Breast epithelium (tissue), 3 donors: ENCODE data around the gene RAB21.
"Not testable (repeated sequence)": the region's sequence is repeated elsewhere in the genome, so short reads cannot be mapped to it uniquely, and the experiment has no call there.

ENCODE experiments used
- CTCF ChIP-seq, 3 donors: fragments of 450-650 bp; IDR thresholded peaks; one replicate each; pipeline ENCODE4 v1.5.1; 2016 to 2017; ENCODE audit warnings: antibody characterized with exemption in 3 of 3, mild to moderate bottlenecking in 3 of 3, moderate library complexity in 3 of 3
- POLR2A ChIP-seq: fragments of 450-650 bp; IDR thresholded peaks from one replicate; pipeline ENCODE4 v1.6.1; 2016; ENCODE audit warnings: antibody characterized with exemption, mild to moderate bottlenecking, moderate library complexity
- POLR2AphosphoS5 ChIP-seq, 3 donors: sonication (generic); formaldehyde crosslinking; IDR thresholded peaks; one replicate each; pipeline ENCODE4 v1.6.1; 2017; ENCODE audit warnings: antibody characterized with exemption in 3 of 3

- TF ChIP-seq CTCF (IDR thresholded peaks at IDR 0.05); POLR2AphosphoS5 (IDR thresholded peaks at IDR 0.05); POLR2A: not testable (repeated sequence)
Measured at GRCh38 chr12:71761354-71761753, 6.7 kb downstream of the RAB21 start.
